Measurements from ENCODE around the gene BAIAP2.
"Not testable (repeated sequence)": the region's sequence is repeated elsewhere in the genome, so short reads cannot be mapped to it uniquely, and the experiment has no call there.

The BAIAP2 gene

DNA sequence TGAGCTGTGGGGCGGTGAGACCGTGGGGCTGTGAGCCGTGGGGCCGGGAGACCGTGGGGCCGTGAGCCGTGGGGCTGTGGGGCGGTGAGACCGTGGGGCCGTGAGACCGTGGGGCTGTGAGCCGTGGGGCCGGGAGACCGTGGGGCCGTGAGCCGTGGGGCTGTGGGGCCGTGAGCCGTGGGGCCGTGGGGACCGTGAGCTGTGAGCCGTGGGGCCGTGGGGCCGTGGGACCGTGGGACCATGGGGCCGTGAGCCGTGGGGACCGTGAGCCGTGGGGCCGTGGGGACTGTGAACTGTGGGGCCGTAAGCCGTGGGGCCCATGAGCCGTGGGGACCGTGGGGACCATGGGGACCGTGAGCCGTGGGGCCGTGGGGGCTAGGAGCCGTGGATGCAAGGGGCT is 105.7 kb downstream of the BAIAP2 start:
- no peak for DNase-seq (ENCODE audit: low spot score)

DNA sequence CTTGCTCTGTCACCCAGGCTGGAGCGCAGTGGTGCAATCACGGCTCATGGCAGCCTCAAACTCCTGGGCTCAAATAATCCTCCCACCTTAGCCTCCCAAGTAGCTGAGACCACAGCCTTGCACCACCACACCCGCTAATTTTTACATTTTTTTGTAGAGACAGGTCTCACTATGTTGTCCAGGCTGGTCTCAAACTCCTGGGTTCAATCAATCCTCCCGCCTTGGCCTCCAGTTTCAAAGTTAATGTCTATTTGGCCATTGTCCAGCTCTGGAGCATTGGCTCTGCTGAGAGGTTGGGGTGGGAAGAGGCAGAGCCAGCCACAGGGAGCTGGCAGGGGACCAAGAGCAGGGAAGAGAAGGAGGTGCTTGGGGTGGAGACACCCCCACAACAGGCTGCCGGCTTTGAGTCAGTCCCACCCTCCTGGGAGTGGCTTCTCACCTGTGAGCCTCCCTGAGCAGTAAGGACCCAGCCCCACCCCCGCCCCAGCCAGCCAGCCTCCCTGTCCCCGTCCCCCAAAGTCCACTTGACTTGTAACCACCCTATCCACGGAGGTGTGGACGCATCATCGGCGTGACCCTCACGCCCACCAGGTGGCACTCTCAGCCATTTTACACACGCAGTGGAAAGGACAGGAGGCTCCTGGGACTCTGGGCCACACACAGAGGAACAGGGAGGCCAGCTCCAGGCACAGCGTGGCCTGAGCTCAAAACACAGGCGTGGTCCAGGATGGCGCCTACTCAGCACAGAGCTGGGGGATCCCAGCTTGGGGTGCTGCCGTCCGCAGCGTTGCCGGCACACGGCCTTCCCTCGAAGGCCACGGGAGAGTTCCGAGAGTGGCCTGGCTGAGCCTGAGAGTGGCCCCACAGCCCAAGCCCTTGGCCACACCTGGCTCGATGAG is 107.6 kb downstream of the BAIAP2 start:
- DNase-seq (ENCODE audit: low spot score), result peak; percentile 79

DNA sequence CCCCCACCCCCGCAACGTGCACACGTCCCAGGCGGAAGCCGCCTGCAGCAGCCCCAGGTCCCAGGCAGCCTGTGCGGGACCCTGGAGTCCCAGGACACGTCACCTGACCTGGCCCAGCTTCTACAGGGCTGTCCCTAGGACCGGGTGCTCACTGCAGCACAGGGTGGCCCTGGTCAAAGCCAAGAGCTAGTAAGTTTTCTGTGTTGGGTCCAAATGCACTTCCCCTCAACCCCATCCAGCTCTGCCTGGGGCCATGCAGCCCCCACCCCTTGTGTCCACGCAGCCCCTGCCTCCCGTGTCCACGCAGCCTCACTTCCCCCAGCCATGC is 108.2 kb downstream of the BAIAP2 start:
- DNase-seq (ENCODE audit: low spot score), result no peak

DNA sequence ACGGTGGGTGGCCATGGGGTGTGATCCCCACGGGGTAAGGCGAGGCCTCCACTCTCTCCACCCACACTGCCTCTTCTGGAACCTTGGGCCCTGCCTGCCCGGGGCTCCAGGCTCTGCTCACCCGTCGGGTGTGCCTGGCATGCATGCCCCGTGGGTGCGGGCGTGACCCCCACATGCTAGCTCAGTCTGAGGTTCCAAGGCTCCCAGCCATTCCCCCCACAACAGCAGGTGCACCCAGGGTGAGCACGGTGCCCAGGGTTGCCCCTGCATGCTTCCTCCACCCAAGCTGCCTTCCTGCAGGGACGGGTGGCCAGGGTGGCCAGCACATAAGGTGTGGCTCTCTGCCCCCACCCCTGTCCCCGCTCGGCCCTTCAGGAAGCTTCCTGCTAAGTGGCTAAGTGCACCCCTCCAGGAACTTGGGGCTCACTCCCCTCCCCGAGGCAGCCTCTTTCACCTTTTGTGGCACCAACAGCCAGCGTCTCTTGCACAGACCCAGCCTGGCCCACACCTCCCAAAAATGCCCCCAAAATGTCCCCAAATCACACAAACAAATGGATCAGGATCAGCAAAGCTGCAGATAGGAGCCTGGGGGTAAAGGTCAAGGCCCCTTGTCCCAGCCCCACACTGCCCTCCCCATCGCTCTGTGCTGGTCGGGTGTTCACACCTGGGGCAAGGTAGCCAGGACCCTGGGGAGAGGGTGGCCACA is 108.9 kb downstream of the BAIAP2 start:
- no peak for DNase-seq (ENCODE audit: low spot score)

DNA sequence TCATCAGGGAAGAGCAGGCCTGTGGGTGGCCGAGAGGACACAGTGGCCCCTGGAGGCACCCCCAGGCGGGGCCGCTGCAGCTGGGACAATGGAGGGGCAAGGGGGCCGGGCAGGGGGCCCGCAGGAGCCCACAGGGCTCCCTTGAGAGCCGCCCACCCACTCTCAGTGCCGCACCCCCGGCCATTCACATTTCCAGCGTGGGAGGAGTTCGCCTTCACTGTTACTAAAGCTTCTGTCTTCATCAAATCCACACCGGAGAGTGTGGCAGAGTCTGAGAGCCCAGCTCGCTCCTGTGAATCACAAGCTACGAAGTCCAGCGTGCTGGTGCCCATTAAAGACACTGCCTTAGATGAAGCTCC is 109.5 kb downstream of the BAIAP2 start:
- no peak for DNase-seq (ENCODE audit: low spot score)

DNA sequence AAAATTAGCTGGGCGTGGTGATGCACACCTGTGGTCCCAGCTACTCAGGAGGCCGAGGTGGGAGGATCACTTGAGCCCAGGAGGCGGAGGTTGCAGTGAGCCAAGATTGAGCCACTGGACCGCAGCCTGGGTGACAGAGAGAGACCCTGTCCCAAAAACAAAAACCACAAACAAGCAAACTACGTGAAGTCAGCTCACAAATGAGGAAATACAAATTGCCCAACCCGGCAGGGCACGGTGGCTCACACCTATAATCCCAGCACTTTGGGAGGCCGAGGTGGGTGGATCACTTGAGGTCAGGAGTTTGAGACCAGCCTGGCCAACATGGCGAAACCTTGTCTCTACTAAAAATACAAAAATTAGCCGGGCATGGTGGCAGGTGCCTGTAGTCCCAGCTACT is 111.3 kb downstream of the BAIAP2 start:
- DNase-seq (ENCODE audit: low spot score), result not testable (repeated sequence)

DNA sequence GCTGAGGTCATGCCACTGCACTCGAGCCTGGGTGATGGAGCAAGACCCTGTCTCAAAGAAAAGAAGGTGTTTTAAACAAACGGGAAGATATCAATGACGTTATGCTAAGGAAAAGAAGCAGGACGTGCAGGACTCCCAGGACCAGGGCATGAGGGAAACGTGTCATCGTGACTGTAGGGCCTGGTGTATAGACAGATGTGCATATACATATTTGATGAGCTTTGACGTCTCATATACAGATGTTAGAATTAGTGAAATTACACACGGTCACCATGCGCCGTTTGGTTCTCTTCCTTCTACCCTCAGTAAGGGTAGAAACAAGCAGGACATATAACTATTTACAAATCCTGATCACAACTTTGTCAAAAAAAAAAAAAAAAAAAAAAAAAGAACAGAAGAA is 112.8 kb downstream of the BAIAP2 start:
- no peak for DNase-seq (ENCODE audit: low spot score)

DNA sequence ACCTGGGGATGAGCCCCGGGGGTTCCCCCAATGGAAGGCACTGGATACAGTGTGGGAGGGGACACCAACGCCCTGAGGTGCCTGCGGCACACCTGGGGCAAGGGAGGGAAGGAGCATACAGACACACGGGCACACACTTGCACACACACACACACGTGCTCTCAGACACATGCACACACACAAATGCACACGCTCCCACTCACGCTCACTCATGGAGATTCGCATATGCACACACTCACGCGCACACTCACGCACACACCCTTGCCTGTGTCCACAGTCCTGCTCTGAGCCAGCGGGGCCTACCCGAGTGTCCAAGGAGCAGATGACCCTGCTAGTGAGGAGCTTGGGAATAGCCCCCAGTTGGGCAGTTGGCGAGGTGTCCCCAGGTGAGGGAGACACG is 113.6 kb downstream of the BAIAP2 start:
- DNase-seq (ENCODE audit: low spot score), result no peak

DNA sequence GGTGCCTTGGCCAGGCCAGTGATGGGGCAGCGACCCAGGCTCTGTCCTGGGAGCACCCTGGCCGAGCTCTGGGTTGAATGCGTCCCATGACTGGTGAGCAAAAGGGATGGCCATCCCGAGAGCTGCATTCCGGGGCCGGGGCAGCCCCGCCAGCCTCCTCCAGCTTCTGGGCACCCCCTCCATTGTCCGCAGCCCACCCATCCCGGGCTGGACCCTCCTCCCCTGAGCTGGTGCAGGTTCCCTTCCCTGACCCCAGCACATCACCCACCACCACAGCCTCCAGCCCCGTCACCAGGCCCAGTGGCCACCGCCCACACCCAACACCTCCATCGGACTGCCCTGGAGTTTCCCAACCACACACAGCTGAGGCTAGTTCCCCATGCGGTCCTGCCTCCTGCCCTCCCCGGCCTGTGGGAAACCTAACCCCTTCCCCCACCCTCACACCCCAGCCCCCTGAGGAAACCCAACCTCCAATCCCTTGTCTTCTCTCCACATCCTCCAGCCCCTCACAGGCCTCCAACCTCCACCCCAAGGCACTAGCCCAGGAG is 114.1 kb downstream of the BAIAP2 start:
- DNase-seq (ENCODE audit: low spot score), result no peak

DNA sequence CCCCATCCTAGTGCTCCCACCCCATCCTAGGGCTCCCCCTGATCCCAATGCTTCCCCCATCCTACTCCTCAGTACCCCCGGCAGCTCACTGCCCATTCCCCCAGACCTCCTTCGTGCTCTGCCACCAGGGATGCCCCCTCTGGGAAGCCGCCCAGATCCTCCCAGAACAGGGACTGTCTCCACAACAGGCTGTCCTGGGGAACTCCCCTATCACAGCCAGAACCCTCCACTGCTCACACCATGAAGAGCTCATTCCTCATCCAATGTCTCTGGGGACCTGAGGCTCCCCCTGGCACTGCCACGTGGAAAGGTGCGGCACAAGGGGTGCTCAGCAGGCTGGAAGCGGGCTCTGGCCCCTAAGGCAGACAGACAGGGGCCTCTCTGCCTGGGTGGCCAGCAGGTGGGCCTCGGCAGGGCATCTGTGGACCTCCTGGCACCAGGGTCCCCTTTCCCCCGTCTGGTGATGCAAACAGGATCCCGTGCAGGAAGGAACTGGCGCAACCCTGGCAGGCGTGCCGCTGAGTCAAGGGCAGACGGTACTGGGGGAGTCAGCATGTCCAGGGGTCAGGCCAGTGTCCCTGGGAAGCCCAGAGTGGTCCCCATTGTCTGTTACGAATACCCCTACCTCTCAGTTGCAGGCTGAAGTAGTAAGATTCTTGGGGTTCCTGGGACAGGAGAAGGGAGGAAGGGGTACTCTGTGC is 115.6 kb downstream of the BAIAP2 start:
- DNase-seq (ENCODE audit: low spot score), result no peak

DNA sequence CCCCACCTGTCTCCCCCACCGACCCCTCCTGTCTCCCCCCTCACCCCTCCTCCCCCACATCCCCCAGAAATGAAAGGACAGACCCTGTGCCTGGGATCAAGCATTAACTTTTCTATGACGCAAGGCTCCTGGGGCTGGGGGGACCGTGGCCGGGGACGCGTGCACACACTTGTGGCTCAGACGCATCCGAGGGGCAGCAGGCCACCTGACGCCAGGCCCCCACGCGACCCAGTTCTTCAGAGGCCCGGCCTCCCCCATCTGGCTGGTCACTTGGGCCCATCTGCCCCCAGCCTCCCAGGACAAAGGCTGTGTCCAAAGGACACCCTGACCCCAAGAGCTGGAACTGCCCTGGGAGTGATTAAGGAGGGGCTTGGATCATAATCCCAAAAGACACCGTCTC is 116.3 kb downstream of the BAIAP2 start:
- no peak for DNase-seq (ENCODE audit: low spot score)

DNA sequence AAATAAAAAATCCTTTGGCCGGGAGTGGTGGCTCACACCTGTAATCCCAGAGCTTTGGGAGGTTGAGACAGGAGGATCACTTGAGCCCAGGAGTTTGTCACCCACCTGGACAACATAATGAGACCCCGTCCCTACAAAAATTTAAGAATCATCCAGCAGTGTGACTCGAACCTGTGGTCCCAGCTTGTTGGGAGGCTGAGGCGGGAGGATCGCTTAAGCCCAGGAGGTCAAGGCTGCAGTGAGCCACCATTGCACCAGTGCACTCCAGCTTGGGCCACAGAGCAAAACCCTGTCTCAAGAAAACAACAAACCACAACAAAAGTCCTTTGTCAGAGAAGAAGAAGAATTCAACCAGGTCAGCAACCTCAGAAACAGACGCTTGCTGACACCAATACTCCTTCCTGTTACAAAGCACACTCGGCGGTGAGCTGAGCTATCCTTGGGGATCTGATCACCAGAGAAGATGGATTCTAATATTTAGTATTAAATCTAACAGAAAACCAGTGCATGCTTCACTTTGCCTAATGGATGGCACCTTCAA is 117.4 kb downstream of the BAIAP2 start:
- no peak for DNase-seq (ENCODE audit: low spot score)

DNA sequence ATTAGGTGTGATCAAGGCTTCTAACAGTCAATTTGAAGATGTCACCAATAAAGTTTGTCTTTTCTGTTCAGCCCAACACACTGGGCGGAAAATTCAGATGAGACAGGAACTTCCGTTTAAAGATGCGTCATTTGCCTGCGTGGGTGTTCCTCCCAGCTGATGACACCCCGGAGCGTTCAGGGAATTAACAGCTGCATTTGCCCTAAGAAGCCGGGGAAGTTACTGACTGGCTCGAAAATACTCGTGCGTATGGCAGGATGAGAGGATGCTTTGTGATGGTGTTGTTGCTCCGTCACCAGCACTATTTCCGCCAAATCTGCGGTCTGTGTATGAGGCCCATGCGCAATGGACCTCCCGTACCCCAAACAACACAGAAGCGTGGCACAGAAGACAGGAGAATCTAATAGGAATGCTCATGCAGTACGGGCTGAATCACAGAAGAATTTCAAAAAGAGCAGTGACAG is 118.4 kb downstream of the BAIAP2 start:
- DNase-seq (ENCODE audit: low spot score), result no peak

DNA sequence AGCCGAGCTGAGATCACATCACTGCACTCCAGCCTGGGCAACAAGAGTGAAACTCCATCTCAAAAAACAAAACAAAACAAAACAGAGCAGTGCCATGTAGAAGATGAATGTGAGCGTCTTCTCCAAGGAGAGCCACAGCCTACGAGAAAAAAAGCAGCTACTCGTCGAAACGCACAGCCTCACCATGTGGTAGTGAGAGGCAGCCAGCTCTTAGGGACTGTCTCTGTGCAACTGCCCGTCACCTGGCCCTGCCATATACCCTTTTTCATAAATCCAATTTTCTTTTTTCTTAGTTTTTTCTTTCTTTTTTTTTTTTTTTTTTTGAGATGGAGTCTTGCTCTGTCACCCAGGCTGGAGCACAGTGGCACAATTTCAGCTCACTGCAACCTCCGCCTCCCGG is 119.1 kb downstream of the BAIAP2 start:
- not testable (repeated sequence) for DNase-seq (ENCODE audit: low spot score)

DNA sequence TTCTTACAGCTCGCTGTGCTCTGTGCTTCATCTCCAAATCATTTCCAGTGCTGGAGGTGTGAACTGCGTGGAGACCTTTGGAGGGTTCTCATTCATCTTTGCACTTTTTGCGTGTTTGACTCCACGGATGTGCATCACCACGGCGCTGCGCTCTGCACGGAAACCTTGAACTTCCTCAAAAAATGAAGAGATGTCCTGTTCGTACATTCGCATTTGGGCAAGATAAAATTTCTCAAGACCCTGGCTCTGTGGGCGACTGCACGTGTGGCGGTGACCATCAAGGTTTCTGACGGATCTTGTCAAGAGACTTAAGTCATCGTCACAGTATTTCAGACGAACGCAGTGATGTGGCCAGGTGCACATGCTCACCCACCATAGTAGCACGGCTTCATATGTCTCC is 120.0 kb downstream of the BAIAP2 start:
- no peak for DNase-seq (ENCODE audit: low spot score)

DNA sequence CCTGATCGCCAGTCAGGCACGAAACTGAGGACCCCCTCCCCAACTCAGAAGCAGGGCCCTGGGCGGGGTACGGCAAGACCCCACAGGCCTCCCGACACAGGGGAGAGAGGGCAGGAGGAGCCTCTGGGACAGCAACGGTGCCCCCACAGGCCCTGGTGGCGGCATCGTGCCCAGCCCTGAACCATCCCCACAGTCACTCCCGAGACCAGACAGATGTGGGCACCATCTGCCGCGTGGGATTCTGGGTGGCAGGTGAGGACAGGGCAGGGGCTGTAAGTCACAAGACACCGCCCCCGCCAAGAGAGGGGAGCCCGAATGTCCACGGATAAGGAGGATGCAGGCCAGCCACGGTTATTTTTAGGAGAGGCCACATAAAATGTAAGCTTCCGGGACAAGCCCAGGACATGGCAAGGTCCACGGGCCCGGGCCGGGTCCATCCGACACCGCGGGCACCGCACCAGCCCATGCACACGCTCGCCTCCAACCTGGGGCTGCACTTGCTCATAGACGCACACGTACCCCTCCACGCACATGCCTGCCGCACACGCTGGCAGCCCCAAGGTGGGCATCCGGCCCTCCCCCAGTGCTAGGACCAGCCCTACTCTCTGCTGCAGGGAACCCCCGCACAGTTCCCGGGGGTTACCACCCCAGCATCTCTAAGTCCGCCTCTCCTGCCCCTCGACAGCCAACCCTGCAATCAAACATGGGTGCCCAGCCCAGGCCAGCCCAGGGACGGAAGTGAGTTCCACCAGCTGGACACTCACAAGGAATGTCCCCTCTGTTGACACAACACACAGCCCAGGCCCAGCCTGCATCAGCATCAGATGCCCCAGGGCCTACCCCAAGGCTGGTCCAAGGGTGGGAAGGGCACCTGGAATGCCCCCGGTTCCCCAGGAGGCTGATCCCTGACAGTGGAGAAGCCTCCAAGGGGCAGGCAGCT is 122.2 kb downstream of the BAIAP2 start:
- DNase-seq (ENCODE audit: low spot score), result no peak

DNA sequence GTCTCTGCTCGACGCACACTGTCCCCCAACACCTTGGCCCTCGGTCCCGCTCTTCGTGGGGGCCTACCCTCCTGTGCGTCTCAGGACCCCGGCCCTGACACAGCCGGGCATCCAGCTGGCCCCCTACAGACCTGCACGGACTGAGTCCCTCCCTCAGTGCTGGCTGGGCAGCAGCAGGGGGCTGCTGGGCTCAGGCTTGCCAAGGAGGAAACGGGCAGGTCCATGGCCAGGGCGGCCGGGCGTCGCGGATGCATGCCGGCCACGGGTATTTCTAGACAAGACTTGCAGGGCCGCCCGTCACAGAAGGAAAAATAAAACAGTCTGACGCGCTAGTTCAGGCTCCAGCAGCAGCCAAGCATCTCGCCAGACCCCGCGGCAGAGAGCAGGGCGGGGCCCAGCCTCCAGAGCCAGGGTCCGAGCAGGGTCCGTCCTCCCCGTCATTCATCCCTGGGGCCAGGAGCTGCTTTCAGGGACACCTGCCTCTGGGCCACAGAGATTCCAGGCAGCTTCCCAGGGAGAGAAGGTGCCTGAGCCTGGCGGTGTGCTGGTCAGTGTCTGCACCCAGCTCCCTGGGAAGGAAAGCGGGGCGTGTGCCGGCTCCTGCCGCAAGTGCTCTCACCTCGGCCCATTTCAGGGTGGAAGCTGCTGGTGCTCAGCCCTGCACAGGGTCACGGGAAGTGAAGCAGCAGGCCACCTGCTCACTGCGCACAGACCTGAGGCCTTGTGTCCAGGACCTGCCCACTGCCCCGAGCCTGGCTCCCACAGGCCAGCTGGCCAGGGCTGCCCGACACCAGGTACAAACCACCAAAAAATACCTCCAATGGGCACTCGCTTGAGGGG is 123.1 kb downstream of the BAIAP2 start:
- DNase-seq (ENCODE audit: low spot score), result peak; percentile 20

DNA sequence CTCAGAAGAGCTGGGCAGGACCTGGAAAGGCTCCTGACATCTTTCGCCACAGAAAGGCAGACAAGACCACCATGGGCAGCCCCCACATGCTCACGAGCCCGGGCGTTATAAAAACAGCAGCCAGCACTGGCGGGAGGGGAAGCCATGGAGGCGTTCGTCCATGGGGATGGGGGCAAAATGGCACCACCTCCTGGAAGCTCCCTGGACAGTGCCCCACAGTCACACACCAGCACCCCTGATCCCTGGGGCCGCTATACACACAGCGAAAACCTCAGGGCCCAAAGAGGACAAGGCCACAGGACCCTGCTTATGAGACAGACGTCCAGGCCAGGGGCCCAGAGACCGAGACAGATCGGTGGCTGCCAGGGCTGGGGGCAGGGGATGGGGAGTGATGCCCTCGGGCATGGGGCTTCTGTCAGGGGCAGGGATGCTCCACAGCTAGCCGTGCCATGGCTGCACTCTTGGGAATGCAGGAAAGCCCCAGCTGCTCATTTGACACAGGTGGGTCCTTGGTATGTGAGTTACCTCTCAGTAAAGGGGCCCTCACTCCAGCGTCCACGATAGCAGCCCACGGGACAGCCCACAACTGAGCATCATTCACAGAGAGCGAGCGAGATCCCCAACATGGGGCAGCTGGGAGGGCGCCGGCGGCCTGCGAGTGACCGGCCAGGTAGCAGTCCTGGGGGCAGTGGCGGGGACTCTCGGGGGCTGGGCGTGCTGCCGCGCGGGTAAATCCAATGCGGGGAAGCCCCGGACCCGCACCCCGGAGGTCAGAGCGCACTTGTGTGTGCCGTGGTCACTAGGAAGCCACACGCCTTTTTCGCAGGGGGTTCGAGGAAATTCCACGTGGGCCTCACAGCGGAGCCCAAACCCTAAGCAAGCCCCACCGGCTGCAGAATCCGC is 124.0 kb downstream of the BAIAP2 start:
- DNase-seq (ENCODE audit: low spot score), result no peak

DNA sequence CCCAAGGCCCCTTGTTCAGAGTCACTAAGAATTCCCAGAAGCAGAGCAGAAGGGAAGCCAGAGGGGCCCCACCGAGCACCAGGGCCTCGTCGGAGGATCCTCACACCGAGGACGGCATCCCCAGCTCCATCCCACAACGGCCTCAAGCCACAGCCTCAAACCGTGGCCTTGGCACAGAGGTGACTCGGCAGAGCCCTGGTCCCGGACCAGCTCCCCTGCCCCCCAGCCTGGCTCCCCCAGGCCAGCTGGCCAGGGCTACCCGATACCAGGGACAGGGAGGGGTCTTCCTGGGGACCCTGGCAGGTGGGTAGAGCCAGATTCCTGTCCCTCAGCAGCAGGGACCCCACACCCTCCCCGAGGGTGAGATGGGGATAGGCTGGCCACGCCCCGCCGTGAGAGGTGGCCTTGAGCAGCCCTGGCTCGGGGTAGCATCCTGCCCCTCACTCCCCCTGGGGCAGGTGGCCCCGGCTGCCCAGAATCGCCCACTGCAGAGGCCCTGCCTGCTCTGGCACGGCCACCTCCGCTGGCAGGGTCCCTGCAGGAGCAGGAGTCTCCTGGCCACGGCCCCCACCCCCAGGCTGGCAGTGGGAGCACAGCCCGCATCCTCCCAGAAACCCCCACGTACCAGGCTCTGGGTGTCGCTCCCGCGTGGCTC is 124.8 kb downstream of the BAIAP2 start:
- DNase-seq (ENCODE audit: low spot score), result no peak
